Loucy (cell line): Measurements from ENCODE around the gene GPR139.

Experiments used
- H2AFZ ChIP-seq: fragments of 200-600 bp; sonication (generic); 2 replicates; pipeline ENCODE4 v1.6.0; 2016; ENCODE audit warnings: antibody characterized with exemption, mild to moderate bottlenecking, low read length, moderate library complexity
- H3F3A ChIP-seq: fragments of 200-600 bp; 2 replicates; pipeline ENCODE4 v1.6.0; 2016; ENCODE audit warnings: antibody characterized with exemption, low read depth, mild to moderate bottlenecking
- H3K27me3 ChIP-seq: fragments of 200-600 bp; sonication (generic); 2 replicates; pipeline ENCODE4 v1.6.1; 2014; ENCODE audit warnings: low read length, mild to moderate bottlenecking; ENCODE audit not compliant: insufficient read depth, poor library complexity, severe bottlenecking
- H3K36me3 ChIP-seq: fragments of 200-600 bp; sonication (generic); 2 replicates; pipeline ENCODE4 v1.6.1; 2016; ENCODE audit warnings: low read length; ENCODE audit not compliant: insufficient read depth
- H3K4me1 ChIP-seq: fragments of 200-600 bp; sonication (generic); 2 replicates; pipeline ENCODE4 v1.5.1; 2014; ENCODE audit warnings: low read length, mild to moderate bottlenecking; ENCODE audit not compliant: insufficient read depth, poor library complexity, severe bottlenecking
- H3K4me2 ChIP-seq: fragments of 200-600 bp; sonication (generic); 2 replicates; pipeline ENCODE4 v1.6.0; 2014; ENCODE audit warnings: antibody characterized with exemption, low read length, low read depth, mild to moderate bottlenecking; ENCODE audit not compliant: poor library complexity, severe bottlenecking
- H3K4me3 ChIP-seq: fragments of 200-600 bp; sonication (generic); 2 replicates; pipeline ENCODE4 v1.5.1; 2014; ENCODE audit warnings: low read length, mild to moderate bottlenecking, mixed read lengths; ENCODE audit not compliant: poor library complexity, severe bottlenecking
- H3K79me2 ChIP-seq: fragments of 200-600 bp; sonication (generic); 2 replicates; pipeline ENCODE4 v1.6.1; 2014; ENCODE audit warnings: low read length; ENCODE audit not compliant: insufficient read depth
- H3K9ac ChIP-seq: fragments of 200-600 bp; sonication (generic); 2 replicates; pipeline ENCODE4 v1.6.0; 2014; ENCODE audit warnings: mild to moderate bottlenecking, low read depth, low read length, moderate library complexity; ENCODE audit not compliant: poor library complexity, severe bottlenecking
- H3K9me2 ChIP-seq: fragments of 200-600 bp; sonication (generic); replicated peaks from 2 replicates; pipeline ENCODE4 v1.6.1; 2016; ENCODE audit warnings: low read depth, low read length, mixed read lengths
- H3K9me3 ChIP-seq: fragments of 200-600 bp; sonication (generic); 2 replicates; pipeline ENCODE4 v1.6.1; 2014; ENCODE audit warnings: mild to moderate bottlenecking, antibody characterized with exemption, low read length, low read depth; ENCODE audit not compliant: insufficient read depth
- H4K20me1 ChIP-seq: fragments of 200-600 bp; sonication (generic); 2 replicates; pipeline ENCODE4 v1.6.0; 2014; ENCODE audit warnings: antibody characterized with exemption, low read length, mild to moderate bottlenecking; ENCODE audit not compliant: insufficient read depth, poor library complexity, severe bottlenecking
- EZH2phosphoT487 ChIP-seq: fragments of 200-600 bp; IDR thresholded peaks from 2 replicates; pipeline ENCODE4 v1.6.1; 2018; ENCODE audit warnings: antibody characterized with exemption, mild to moderate bottlenecking, moderate library complexity, borderline replicate concordance
- TF ChIP-seq, protein P1 (sequence below): fragments of 200-600 bp; sonication (generic); conservative IDR thresholded peaks from 2 replicates; pipeline ENCODE4 v1.5.1; 2014; ENCODE audit warnings: mild to moderate bottlenecking, antibody characterized with exemption, low read length

GPR139 gene

DNA sequence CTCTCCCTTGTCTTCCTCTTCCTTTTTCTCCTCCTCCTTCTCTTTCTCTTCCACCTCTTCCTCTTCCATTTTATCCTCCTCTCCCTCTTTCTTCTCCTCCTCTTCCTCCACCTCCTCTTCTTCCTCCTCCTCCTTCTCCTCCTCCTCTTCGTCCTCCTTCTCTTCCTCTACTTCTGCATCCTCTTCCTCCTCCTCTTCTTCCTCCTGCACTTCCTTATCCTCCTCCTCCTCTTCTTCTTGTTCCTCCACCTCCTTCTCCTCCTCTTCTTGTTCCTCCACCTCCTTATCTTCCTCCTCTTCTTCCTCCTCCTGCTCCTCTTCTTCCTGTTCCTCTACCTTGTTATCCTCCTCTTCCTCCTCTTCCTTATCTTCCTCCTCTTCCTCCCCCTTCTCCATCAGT lies 28.8 kb upstream of the GPR139 start:
- H3K36me3 ChIP-seq = no peaks in the 10 kb centered on the region
- H3K9me2 ChIP-seq = no peaks in the 10 kb centered on the region
- H3K9ac ChIP-seq = no peak overlapping the region
- H3K9me3 ChIP-seq = no peaks in the 10 kb centered on the region; the same call in 1 of the 2 replicates
- H3F3A ChIP-seq = no peaks in the 10 kb centered on the region
- no peaks in the 10 kb centered on the region for H4K20me1 ChIP-seq
- H3K4me3 ChIP-seq = no peak overlapping the region
- H3K4me1 ChIP-seq = no peaks in the 10 kb centered on the region
- H3K79me2 ChIP-seq = no peaks in the 10 kb centered on the region
- TF ChIP-seq, protein P1, sequence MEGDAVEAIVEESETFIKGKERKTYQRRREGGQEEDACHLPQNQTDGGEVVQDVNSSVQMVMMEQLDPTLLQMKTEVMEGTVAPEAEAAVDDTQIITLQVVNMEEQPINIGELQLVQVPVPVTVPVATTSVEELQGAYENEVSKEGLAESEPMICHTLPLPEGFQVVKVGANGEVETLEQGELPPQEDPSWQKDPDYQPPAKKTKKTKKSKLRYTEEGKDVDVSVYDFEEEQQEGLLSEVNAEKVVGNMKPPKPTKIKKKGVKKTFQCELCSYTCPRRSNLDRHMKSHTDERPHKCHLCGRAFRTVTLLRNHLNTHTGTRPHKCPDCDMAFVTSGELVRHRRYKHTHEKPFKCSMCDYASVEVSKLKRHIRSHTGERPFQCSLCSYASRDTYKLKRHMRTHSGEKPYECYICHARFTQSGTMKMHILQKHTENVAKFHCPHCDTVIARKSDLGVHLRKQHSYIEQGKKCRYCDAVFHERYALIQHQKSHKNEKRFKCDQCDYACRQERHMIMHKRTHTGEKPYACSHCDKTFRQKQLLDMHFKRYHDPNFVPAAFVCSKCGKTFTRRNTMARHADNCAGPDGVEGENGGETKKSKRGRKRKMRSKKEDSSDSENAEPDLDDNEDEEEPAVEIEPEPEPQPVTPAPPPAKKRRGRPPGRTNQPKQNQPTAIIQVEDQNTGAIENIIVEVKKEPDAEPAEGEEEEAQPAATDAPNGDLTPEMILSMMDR = no peak
- no peak for TF ChIP-seq EZH2phosphoT487
- H3K4me2 ChIP-seq = no peak overlapping the region
- H3K27me3 ChIP-seq = no peaks in the 10 kb centered on the region
- H2AFZ ChIP-seq = no peak overlapping the region

DNA sequence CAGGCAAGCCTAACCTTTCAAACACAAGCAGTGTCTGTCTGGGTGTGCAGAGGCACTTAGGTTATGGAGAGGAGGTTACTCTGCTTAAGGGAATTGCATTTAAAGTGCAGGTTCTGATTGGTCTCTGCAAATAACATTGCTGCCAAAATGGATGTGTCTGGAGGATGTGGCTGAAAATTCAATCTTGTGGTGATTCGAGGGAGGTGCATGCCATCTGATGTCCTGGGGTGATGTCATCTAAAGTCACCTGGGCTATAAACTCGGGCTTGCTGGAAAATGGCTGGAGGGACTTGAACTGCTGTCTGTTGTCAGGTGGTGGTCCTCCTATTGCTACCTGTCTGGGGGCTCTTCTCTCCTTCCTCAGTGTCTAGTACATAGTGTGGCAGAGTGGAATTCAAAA lies 28.3 kb upstream of the GPR139 start:
- Histone ChIP-seq H3K9ac (no peak overlapping the region), H3F3A (no peaks in the 10 kb centered on the region), H4K20me1 (no peaks in the 10 kb centered on the region), H3K4me2 (no peak overlapping the region), H2AFZ (no peak overlapping the region), H3K4me3 (no peak overlapping the region), H3K9me3 (peaks cover 2% of the 10 kb centered on the region; the same call in 1 of the 2 replicates), H3K9me2 (no peaks in the 10 kb centered on the region), H3K79me2 (no peaks in the 10 kb centered on the region), H3K36me3 (no peaks in the 10 kb centered on the region), H3K4me1 (no peaks in the 10 kb centered on the region), H3K27me3 (no peaks in the 10 kb centered on the region)
- no peak for TF ChIP-seq EZH2phosphoT487
- TF ChIP-seq, protein P1 = no peak

DNA sequence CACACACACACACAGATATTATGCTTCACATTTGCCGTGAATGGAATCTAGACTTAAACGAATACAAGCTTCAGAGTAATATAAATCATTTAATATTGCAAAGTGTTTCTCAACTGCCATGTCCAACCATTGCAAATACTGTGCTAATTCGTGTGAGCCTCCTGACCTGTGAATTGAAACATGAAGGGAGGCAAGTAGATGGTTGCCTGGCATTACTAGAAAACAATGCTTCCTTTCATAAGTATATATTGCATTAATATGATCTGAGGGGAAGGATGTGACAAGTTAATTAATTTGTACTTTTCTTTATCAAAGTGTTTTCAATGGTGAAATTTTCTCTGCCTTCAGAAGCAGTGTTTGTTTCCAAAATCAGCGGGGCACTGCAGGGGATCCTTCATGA lies 25.7 kb upstream of the GPR139 start:
- Histone ChIP-seq H3K9me2 (no peaks in the 10 kb centered on the region), H3K79me2 (no peaks in the 10 kb centered on the region), H2AFZ (no peak overlapping the region), H3K4me3 (no peak overlapping the region), H3K36me3 (no peaks in the 10 kb centered on the region), H3K27me3 (no peaks in the 10 kb centered on the region), H3K9me3 (peaks cover 3% of the 10 kb centered on the region; the same call in 1 of the 2 replicates), H4K20me1 (no peaks in the 10 kb centered on the region), H3K9ac (no peak overlapping the region), H3K4me1 (no peaks in the 10 kb centered on the region), H3K4me2 (no peak overlapping the region), H3F3A (no peaks in the 10 kb centered on the region)
- no peak for TF ChIP-seq EZH2phosphoT487
- TF ChIP-seq, protein P1 = no peak
